Measurements from ENCODE around the gene SCUBE3. TPM values are rescaled to one million over a fixed set of nuclear protein-coding genes. Genes with fewer than 3 reads are reported as not detected.

Gene SCUBE3
- total RNA-seq, 2 donors from 2014 or later, result 0.33 TPM; not detected in 1

DNA sequence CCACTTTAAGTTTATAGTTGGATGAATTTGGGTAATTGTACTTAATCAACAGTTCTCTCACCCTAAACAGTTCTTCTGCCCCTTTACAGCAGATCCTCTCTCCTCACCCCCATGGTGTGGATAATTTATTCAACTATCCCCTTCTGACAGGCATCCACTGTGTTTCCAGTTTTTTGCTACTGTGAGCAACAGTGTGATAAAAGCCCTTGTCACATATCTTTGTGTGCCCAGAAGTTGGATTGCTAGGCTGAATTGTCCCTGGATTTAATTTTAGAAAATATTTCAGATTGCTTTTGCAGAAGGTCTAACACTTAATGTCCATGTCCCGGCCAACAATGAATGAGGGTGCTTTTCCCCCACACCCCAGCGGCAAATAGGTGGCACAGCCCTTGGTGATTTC is 30.5 kb upstream of the SCUBE3 start:
- intact Hi-C loops (cut with DNase I), result no loop called here
- DNase-seq, result no peak
- Histone ChIP-seq H3K27ac (no peak overlapping the region), H3K9me3 (no peaks in the 10 kb centered on the region), H3K27me3 (no peaks in the 10 kb centered on the region), H3K4me3 (no peak overlapping the region), H3K36me3 (replicated peaks in 1 of 2; ENCODE audit: insufficient read depth in 1 of 2, low read depth in 2 of 2) (no peaks in the 10 kb centered on the region), H3K4me1 (peaks cover 6% of the 10 kb centered on the region)
- ATAC-seq, result no peak
- no peak for TF ChIP-seq POLR2A (IDR thresholded peaks at IDR 0.05)
- TF ChIP-seq, protein P1, sequence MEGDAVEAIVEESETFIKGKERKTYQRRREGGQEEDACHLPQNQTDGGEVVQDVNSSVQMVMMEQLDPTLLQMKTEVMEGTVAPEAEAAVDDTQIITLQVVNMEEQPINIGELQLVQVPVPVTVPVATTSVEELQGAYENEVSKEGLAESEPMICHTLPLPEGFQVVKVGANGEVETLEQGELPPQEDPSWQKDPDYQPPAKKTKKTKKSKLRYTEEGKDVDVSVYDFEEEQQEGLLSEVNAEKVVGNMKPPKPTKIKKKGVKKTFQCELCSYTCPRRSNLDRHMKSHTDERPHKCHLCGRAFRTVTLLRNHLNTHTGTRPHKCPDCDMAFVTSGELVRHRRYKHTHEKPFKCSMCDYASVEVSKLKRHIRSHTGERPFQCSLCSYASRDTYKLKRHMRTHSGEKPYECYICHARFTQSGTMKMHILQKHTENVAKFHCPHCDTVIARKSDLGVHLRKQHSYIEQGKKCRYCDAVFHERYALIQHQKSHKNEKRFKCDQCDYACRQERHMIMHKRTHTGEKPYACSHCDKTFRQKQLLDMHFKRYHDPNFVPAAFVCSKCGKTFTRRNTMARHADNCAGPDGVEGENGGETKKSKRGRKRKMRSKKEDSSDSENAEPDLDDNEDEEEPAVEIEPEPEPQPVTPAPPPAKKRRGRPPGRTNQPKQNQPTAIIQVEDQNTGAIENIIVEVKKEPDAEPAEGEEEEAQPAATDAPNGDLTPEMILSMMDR (IDR thresholded peaks at IDR 0.05), result no peak
- 90 to 92% methylated on average over 2 of the region's 2 CpGs for WGBS, 2 donors

GRCh38 chr6:35183935-35184334 is 29.8 kb upstream of the SCUBE3 start:
- no peaks in the 10 kb centered on the region for H3K9me3 ChIP-seq
- H3K4me1 ChIP-seq, result peaks cover 6% of the 10 kb centered on the region
- no peak overlapping the region for H3K4me3 ChIP-seq
- ATAC-seq (no peak), DNase-seq (no peak)
- no peaks in the 10 kb centered on the region for H3K27me3 ChIP-seq
- intact Hi-C loops (cut with DNase I), result no loop called here
- 90 to 97% methylated on average over 2 of the region's 2 CpGs for WGBS, 2 donors
- TF ChIP-seq, protein P1 (IDR thresholded peaks at IDR 0.05), result no peak
- no peak overlapping the region for H3K27ac ChIP-seq
- no peaks in the 10 kb centered on the region for H3K36me3 ChIP-seq (replicated peaks in 1 of 2; ENCODE audit: insufficient read depth in 1 of 2, low read depth in 2 of 2)

- ATAC-seq, result no peak
- H3K4me3 ChIP-seq, result no peak overlapping the region
- H3K27me3 ChIP-seq, result no peaks in the 10 kb centered on the region
- H3K4me1 ChIP-seq, result peaks cover 6% of the 10 kb centered on the region
- no peaks in the 10 kb centered on the region for H3K9me3 ChIP-seq
- TF ChIP-seq, protein P1 (IDR thresholded peaks at IDR 0.05), result no peak
- TF ChIP-seq POLR2A (IDR thresholded peaks at IDR 0.05), result no peak
- 54 to 58% methylated on average over 9 of the region's 9 CpGs for WGBS, 2 donors
- H3K27ac ChIP-seq, result no peak overlapping the region
- no peaks in the 10 kb centered on the region for H3K36me3 ChIP-seq (replicated peaks in 1 of 2; ENCODE audit: insufficient read depth in 1 of 2, low read depth in 2 of 2)
- intact Hi-C loops (cut with DNase I), result no loop called here
- no peak for DNase-seq
These were observed 29.0 kb upstream of the SCUBE3 start for GRCh38 chr6:35184580-35185301.

- peaks cover 6% of the 10 kb centered on the region for H3K4me1 ChIP-seq
- H3K36me3 ChIP-seq (replicated peaks in 1 of 2; ENCODE audit: insufficient read depth in 1 of 2, low read depth in 2 of 2), result no peaks in the 10 kb centered on the region
- no peaks in the 10 kb centered on the region for H3K9me3 ChIP-seq
- H3K4me3 ChIP-seq, result no peak overlapping the region
- TF ChIP-seq, protein P1 (IDR thresholded peaks at IDR 0.05), result no peak
- TF ChIP-seq POLR2A (IDR thresholded peaks at IDR 0.05), result no peak
- intact Hi-C loops (cut with DNase I), result no loop called here
- no peak overlapping the region for H3K27ac ChIP-seq
- no peaks in the 10 kb centered on the region for H3K27me3 ChIP-seq
- ATAC-seq (peak; percentile 55), DNase-seq (peak in 3 of 4 donors; percentile 26 to 42 (median 33))
- WGBS, 2 donors, result 5 to 20% methylated on average over 6 of the region's 6 CpGs
These were observed 28.5 kb upstream of the SCUBE3 start for GRCh38 chr6:35185302-35185681.

- H3K27ac ChIP-seq, result no peak overlapping the region
- ATAC-seq (no peak), DNase-seq (no peak)
These were observed 27.8 kb upstream of the SCUBE3 start for GRCh38 chr6:35185971-35186370.

More at GRCh38 chr6:35185971-35186370, 27.8 kb upstream of the SCUBE3 start:
- 78 to 81% methylated on average over 1 of the region's 1 CpG for WGBS, 2 donors
- H3K4me1 ChIP-seq, result peaks cover 6% of the 10 kb centered on the region
- no peaks in the 10 kb centered on the region for H3K9me3 ChIP-seq
- no peak overlapping the region for H3K4me3 ChIP-seq
- intact Hi-C loops (cut with DNase I), result no loop called here
- H3K36me3 ChIP-seq (replicated peaks in 1 of 2; ENCODE audit: insufficient read depth in 1 of 2, low read depth in 2 of 2), result no peaks in the 10 kb centered on the region
- H3K27me3 ChIP-seq, result no peaks in the 10 kb centered on the region
- TF ChIP-seq, protein P1 (IDR thresholded peaks at IDR 0.05), result no peak
- TF ChIP-seq POLR2A (IDR thresholded peaks at IDR 0.05), result no peak

Data from body of pancreas (tissue), 4 donors.